Measurements from ENCODE around the gene CACNA1I. TPM values are rescaled to one million over a fixed set of nuclear protein-coding genes. Genes with fewer than 3 reads are reported as not detected.

CACNA1I gene
- total RNA-seq, 1 donor from 2014 or later, result 0.03 TPM

- H3K36me3 Mint-ChIP-seq (ENCODE audit: unreplicated experiment), result no peaks in the 10 kb centered on the region
- H3K27ac Mint-ChIP-seq (ENCODE audit: unreplicated experiment), result no peak overlapping the region
- TF ChIP-seq CTCF (IDR thresholded peaks at IDR 0.05), result no peak
- peaks cover 7% of the 10 kb centered on the region for H3K4me1 Mint-ChIP-seq (ENCODE audit: unreplicated experiment)
- DNase-seq (ENCODE audit: extremely low spot score, unreplicated experiment), result no peak
- peaks cover 10% of the 10 kb centered on the region for H3K9me3 Mint-ChIP-seq (ENCODE audit: unreplicated experiment)
- peaks cover 22% of the 10 kb centered on the region for H3K27me3 Mint-ChIP-seq (ENCODE audit: unreplicated experiment)
- H3K4me3 Mint-ChIP-seq (ENCODE audit: unreplicated experiment), result no peak overlapping the region
These were observed 10.8 kb downstream of the CACNA1I start for GRCh38 chr22:39581303-39581702.

DNA sequence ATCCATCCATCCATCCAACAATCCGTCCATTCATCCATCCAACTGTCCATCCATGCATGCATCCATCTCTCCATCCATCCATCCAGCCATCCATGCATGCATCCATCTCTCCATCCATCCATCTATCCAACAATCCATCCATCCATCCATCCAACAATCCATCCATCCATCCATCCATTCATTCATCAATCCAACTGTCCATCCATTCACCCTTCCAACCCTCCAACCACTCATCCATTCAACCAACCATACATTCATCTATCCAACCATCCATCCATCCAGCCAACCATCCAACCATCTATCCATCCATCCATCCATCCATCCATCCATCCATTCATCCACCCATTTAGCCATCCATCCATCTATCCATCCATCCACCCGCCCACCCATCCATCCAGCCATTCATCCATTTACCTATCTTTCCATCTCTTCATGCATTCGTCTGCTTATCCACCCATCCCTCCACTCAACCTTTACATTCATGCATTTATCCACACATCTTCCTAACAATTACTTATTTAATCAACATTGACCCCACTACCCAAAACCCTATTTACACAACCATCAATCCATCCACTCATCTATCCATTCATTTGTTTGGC, 12.6 kb downstream of the CACNA1I start:
- DNase-seq (ENCODE audit: extremely low spot score, unreplicated experiment), result no peak
- TF ChIP-seq CTCF (IDR thresholded peaks at IDR 0.05), result no peak
- H3K9me3 Mint-ChIP-seq (ENCODE audit: unreplicated experiment), result peaks cover 10% of the 10 kb centered on the region

DNA sequence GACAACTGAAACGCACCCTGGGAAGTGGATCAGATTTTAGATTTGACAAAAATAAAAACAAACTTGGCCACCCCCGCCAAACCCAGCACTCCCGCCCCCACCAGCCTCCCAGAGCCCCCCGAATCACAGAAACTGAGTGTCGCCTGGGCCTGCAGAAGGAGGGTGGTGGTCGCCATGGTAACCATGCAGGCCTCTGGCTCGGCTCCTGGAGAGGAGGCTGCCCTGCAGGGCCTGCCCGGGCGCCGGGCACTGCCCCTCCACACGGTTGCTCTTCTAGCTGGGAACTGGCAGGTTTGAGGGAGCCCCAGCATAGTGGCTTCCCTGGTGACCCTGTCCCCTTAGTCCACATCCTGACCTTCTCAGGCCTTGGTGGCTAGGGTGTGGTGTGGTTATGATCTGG, 19.3 kb downstream of the CACNA1I start:
- no peaks in the 10 kb centered on the region for H3K36me3 Mint-ChIP-seq (ENCODE audit: unreplicated experiment)
- H3K27ac Mint-ChIP-seq (ENCODE audit: unreplicated experiment), result no peak overlapping the region
- DNase-seq (ENCODE audit: extremely low spot score, unreplicated experiment), result no peak
- H3K27me3 Mint-ChIP-seq (ENCODE audit: unreplicated experiment), result peaks cover 7% of the 10 kb centered on the region
- no peak for TF ChIP-seq CTCF (IDR thresholded peaks at IDR 0.05)
- peaks cover 15% of the 10 kb centered on the region for H3K4me1 Mint-ChIP-seq (ENCODE audit: unreplicated experiment)
- H3K9me3 Mint-ChIP-seq (ENCODE audit: unreplicated experiment), result no peaks in the 10 kb centered on the region
- H3K4me3 Mint-ChIP-seq (ENCODE audit: unreplicated experiment), result no peak overlapping the region

More for the DNA sequence above, 12.6 kb downstream of the CACNA1I start:
- Mint-ChIP-seq H3K27ac (ENCODE audit: unreplicated experiment) (no peak overlapping the region), H3K4me1 (ENCODE audit: unreplicated experiment) (peaks cover 7% of the 10 kb centered on the region), H3K4me3 (ENCODE audit: unreplicated experiment) (no peak overlapping the region), H3K27me3 (ENCODE audit: unreplicated experiment) (peaks cover 29% of the 10 kb centered on the region), H3K36me3 (ENCODE audit: unreplicated experiment) (no peaks in the 10 kb centered on the region)

DNA sequence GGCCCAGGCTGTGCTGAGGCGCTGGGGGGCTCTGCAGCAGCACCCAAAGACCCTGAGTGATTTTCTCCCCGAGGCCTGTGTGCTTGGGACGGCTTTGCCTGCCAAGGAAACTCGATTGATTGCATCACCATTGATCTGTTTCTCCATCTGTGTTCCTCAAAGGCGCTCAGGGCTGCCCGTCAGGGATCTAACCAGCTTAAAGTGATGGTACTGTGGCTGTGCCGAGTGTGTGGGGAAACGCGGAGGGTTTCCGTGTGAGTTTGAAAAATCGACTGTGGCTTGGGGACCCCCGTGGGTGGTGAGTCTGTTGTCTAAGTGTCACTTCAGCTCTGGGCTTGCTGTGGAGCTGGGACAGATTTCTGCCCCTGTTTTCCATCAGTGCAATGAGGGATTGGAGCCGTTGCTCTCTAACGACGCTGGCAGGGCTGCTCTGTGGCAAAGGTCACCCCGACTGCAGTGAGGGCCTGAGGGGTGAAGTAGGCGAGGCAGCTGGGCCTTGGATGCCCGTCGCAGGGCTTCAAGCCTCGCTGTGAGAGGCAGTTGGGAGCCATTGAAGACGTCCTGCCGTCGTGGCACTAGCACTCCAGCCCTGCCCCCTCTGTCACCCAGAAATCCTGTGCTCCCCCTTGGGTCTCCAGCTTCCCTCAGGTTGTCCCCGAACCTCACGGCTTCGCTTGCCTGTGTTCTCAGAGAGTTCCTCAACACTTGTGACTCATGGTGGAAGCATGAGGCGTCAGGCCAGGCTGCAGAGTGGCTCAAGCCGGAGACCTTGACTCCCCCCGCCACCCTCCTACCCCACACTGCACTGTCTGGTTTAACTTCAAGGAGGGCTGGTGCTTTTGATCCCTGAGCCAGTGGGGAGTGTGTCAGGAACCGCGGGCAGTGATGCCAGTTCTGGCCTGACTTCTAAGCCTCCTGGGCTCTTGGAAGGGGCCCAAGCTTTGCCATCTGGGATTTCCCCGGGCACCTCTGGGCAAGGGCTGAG, 21.8 kb downstream of the CACNA1I start:
- H3K27me3 Mint-ChIP-seq (ENCODE audit: unreplicated experiment), result peaks cover 10% of the 10 kb centered on the region
- H3K4me3 Mint-ChIP-seq (ENCODE audit: unreplicated experiment), result no peak overlapping the region
- H3K27ac Mint-ChIP-seq (ENCODE audit: unreplicated experiment), result no peak overlapping the region
- no peaks in the 10 kb centered on the region for H3K9me3 Mint-ChIP-seq (ENCODE audit: unreplicated experiment)
- no peak for DNase-seq (ENCODE audit: extremely low spot score, unreplicated experiment)
- H3K4me1 Mint-ChIP-seq (ENCODE audit: unreplicated experiment), result peaks cover 15% of the 10 kb centered on the region
- no peaks in the 10 kb centered on the region for H3K36me3 Mint-ChIP-seq (ENCODE audit: unreplicated experiment)
- TF ChIP-seq CTCF (IDR thresholded peaks at IDR 0.05), result no peak
